ENCODE measurements around the gene PC. TPM values are rescaled to one million over a fixed set of nuclear protein-coding genes. Genes with fewer than 3 reads are reported as not detected.

Gene PC
- total and polyA plus RNA-seq, 9 of the 15 experiments (the other 6 are each of a cell fraction or from before 2014, with no cell fraction given): 0.94 to 38.0 (median 8.7) TPM

GRCh38 chr11:66885950-66886440, 72.2 kb downstream of the PC start (continued):
- TF ChIP-seq E4F1 (CRISPR knock-in tag; IDR thresholded peaks at IDR 0.05; ENCODE audit: borderline replicate concordance) (no peak), ETV1 (tag; conservative IDR thresholded peaks at IDR 0.05; ENCODE audit: low read depth) (peak; percentile 33; the same call in 1 of the 2 replicates), ZSCAN29 (IDR thresholded peaks at IDR 0.05) (no peak), TFAP4 (CRISPR knock-in tag; IDR thresholded peaks at IDR 0.05; ENCODE audit: borderline replicate concordance) (peak; percentile 87), CTBP1 (IDR thresholded peaks at IDR 0.05; ENCODE audit: borderline replicate concordance) (0 out of 2 replicates have a peak, but pooled peaks have one; percentile 25), EP400 (IDR thresholded peaks at IDR 0.05) (peak; percentile 18; the same call in 1 of the 2 replicates), SMARCA4 (IDR thresholded peaks at IDR 0.05) (peak; percentile 18; the same call in 1 of the 2 replicates), ARID1B (IDR thresholded peaks at IDR 0.05) (peak; percentile 62), PHF8 (IDR thresholded peaks at IDR 0.05; ENCODE audit: borderline replicate concordance, low read length) (peak; percentile 11; the same call in 1 of the 2 replicates), BHLHE40 (IDR thresholded peaks at IDR 0.05; ENCODE audit: low read length) (no peak), NRF1 (conservative IDR thresholded peaks at IDR 0.05 in 1 of 2, IDR thresholded peaks at IDR 0.05 in 1 of 2) (peak; percentile 69 to 77)
